HG03457 (cell line): ENCODE results near the gene NAA30.
"Not testable (repeated sequence)": the region's sequence is repeated elsewhere in the genome, so short reads cannot be mapped to it uniquely, and the experiment has no call there.

Experiments used
- ATAC-seq: cut with Tn5 transposase; IDR thresholded peaks from one replicate; pipeline ENCODE4 v1.9.1; 2021; ENCODE audit warnings: moderate number of reproducible peaks; ENCODE audit not compliant: unreplicated experiment

Gene NAA30

DNA sequence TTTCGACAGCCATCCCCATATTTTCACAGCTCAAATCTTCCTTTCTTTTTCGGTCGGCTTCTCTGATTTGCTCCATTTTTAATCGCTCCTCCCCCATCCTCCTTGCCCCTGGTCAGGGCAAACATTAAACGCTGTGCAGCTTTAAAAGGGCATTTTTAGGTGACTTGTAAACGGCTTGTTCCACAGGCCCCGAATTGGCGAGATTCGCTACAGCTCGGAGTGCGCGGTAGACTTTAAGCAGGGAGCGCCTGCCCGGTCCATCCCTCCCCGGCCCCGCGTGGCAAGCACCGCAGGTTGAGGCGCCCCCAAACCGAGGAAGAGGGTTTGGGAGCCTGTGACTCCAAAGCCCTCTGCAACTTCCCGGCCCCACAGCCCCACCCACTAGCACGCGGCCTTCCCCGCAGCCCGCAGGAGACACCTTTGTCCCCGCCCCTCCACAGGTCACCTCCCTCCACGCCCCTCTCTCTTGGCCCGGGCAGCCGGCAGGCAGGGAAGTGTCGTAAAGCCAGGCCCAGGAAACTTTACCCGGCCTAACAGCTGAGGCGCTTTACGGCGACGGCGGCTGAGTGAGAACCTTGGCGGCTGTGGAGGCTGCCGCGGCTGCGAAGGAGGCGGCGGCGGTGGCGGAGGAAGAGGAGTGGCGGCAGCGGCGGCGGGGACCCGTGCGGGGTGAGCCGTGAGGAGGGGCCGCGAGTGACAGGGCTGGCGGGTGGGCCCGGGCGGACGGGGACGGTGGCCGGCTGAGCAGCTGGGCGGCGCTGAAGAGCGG, at the start of gene NAA30:
Gene NAA30 (plus strand): TSS at position 550 of the 769 bp plus-strand sequence. CDS start 372 bp downstream, outside the sequence.
- ATAC-seq, result peak; percentile 75

DNA sequence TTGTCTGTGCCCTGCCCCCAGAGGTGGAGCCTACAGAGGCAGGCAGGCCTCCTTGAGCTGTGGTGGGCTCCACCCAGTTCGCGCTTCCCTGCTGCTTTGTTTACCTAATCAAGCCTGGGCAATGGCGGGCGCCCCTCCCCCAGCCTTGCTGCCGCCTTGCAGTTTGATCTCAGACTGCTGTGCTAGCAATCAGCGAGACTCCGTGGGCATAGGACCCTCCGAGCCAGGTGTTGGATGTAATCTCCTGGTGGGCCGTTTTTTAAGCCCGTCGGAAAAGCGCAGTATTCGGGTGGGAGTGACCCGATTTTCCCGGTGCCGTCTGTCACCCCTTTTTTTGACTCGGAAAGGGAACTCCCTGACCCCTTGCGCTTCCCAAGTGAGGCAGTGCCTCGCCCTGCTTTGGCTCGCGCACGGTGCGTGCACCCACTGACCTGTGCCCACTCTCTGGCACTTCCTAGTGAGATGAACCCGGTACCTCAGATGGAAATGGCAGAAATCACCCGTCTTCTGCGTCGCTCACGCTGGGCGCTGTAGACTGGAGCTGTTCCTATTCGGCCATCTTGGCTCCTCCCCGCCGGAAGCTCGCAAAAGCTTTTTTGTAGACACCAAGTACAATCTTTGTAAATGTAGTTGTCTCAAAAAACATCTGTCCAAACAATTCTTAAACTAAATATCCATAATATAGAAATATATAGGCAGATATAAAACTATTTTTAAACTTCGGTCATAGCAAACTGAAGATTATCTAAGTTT, 46.7 kb upstream of the NAA30 start:
- ATAC-seq, result not testable (repeated sequence)

DNA sequence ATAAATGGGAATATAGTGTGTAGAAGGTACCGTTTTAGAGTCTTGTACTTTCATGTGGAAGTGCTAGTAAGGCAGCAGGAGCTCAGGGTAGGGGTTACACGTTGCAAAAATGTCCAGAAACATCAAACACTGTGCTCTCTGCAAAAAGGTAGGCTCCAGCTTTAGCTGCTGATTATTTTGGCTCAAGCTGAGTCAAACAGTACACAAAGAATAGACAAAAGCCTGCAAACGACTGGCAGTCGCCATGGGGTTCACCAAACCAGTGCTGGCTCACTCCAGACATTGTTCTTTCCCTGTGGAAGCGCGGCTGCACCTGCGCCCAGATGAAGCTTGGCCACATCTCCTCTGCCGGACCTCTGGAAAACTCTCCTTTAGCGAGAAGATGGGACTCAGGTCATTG, 45.3 kb upstream of the NAA30 start:
- no peak for ATAC-seq

DNA sequence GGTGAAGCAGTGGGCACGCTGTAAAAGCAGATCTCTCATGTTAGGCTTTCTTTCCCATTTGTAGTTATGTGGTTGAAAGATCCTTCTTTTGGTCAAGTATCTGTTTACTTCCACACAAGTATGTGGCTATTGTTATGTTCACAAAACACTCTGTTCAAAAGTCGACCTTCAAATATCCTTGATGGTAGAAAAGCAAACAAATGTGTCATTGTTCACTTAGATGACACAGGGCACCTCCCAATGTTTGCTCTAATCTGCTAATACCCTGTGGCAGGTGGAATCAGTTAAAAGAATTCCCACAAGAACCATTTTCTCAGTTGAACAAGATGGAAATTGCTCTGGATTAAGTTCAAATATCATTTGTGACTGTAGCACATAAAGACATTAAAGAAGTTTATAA, 43.6 kb upstream of the NAA30 start:
- no peak for ATAC-seq

DNA sequence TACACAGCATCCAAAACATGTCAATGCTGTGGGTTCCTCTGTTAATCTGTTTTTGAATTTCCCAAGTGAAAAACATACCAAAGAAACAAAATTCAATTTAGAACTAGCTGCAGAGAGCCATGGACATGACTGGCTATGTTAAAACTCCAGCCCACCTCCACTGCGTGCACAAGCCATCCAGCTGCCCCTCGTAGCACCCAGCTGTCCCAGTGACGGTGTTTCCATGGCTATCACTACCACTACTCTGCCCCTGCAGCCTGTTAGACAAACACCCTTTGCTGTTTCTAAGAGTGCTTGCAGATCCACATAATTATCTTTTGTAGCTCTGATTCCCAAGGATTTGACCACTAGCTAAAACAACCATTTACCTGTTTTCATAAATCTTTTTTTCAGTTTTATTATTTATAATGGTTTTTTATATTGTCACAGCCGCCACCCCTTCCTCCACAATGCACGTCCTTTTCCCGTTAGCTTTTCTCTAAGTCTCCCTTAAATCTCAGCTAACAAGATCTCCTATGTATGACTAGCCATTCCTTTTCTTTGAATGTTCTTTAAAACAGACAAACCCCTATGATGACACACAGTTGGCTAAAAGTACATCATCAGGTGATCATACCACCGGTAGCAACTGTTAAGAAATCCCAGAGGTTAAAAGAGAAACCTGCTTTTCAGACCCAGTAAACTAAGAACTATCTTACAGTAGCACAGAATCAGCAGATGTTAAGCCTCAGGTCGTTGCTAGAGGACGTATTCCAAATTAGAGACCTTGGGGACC, 37.8 kb upstream of the NAA30 start:
- ATAC-seq, result no peak

DNA sequence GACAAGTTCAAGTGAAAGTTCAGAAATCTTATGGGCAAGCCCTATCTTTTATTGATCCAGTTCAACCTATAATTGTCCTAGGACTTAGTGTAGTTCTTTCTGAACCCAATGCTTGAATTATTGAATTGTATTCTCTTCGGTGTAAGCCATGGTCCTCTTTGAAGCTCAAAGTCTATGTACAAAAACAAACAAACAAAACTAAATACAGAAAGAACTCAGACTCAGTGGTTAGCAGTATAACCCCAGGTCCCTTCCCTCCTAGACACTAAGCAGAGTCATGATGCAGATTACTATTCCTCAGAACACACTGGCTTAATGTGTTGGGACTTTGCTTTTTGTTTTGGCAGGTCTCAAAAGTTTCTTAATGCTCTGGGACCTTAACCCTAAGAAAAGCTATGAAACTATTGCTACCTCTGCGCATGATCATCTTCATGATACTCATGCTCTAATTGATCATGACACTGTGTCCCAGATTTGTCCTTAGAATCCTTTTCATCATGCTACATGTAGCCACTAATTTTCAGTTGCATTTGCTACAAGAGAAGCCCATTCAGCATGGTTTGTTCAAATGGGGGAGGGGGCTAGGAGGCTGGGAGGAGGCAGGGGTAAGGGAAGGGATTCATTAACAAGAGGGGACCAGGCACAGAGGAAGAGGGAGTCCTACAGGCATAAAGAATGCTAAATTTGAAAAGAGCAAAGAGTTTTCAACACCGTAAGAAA, 35.1 kb upstream of the NAA30 start:
- ATAC-seq, result no peak

DNA sequence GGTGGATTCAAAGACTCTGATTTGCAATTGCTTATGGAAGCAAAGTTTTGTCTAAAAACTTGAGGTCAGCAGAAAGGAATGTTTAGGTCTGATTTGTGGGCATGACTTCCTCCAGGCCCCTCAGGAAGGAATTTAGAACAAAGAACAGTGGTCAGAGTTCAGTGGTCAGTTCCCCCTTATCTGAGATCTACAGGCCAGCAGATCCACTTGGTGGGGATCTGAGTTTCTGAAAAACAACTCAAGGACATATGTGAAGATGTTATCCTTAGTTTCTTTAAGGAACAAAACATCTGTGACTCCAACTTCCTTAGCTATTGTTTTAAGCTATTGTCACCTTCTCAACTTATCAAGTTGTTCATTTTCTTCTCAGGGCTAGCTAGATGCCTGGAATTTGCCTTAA, 28.0 kb upstream of the NAA30 start:
- ATAC-seq, result no peak

DNA sequence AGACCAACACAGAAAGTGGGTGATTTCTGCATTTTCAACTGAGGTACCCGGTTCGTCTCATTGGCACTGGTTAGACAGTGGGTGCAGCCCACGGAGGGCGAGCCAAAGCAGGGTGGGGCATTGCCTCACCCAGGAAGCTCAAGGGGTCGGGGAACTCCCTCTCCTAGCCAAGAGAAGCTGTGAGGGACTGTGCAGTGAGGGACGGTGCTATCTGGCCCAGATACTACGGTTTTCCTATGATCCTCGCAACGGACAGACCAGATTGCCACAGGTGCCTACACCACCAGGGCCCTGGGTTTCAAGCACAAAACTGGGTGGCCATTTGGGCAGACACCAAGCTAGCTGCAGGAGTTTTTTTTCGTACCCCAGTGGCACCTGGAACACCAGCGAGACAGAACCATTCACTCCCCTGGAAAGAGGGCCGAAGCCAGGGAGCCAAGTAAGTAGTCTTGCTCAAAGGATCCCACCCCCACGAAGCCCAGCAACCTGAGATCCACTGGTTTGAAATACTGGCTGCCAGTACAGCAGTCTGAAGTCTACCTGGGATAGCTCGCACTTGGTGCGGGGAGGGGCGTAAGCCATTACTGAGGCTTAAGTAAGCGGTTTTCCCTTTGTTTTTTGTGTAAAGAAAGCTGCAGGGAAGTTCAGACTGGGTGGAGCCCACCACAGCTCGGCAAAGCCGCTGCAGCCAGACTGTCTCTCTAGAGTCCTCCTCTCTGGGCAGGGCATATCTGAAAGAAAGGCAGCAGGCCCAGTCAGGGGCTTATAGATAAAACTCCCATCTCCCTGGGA, 25.5 kb upstream of the NAA30 start:
- ATAC-seq, result no peak

DNA sequence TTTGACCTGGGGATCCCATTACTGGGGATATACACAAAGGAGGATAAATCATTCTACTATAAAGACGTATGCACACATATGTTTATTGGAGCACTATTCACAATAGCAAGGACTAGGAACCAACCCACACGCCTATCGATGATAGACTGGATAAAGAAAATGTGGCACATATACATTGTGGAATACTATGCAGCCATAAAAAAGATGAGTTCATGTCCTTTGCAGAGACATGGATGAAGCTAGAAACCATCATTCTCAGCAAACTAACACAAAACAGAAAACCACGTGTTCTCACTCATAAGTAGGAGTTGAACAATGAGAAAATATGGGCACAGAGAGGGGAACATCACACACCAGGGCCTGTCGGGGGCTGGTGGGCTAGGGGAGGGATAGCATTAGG, 20.2 kb upstream of the NAA30 start:
- not testable (repeated sequence) for ATAC-seq

DNA sequence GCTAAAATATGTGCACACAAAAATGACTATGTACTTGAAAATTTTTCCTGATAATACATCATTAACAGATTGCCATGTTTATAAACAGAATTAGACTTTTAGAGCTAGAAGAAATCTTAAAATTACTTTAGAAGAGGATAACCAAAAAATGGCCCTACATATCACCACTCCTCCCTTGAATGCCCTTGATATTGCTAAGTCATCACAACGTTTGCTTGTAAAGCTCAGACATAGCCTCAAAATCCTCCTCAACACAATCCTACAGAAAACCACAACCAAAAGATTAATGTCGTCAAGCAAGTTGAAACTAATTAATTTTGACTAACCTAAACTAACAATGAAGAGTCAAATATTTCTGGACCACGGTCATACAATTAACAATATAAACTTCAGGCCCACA, 19.4 kb upstream of the NAA30 start:
- ATAC-seq, result no peak

DNA sequence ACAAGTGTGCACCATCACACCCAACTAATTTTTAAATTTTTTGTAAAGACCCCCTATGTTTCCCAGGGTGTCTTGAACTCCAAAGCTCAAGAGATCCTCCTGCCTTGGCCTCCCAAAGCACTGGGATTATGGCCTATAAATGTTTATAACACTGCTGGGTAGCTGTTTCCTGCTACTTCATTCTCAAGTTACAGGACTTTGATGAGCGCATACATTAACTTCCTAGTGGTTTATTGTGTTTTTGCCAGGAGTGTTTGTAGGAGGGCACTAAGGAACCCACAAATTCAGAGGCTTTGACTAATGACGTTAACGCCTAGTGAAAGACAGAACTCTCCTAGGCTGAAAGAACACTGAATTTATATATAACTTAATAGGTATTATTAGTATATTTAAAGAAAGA, 15.2 kb upstream of the NAA30 start:
- no peak for ATAC-seq

DNA sequence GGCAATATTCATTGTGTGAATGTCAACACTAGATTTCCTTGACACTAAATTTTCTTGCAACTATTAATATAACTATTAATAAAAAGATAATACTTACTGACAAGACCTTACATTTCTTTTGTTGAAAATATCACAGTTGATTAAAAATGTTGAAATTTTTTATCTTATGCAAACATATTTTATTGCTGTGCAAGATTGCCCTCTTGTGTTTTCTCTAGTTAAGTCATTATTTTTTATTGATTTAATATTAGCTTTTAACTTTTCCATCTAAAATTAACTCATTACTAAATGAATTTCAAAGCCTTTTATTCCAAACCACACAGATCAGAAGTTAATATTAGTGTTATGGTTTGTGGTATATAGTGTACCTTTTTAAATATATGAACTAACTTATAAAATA, 11.7 kb upstream of the NAA30 start:
- no peak for ATAC-seq

DNA sequence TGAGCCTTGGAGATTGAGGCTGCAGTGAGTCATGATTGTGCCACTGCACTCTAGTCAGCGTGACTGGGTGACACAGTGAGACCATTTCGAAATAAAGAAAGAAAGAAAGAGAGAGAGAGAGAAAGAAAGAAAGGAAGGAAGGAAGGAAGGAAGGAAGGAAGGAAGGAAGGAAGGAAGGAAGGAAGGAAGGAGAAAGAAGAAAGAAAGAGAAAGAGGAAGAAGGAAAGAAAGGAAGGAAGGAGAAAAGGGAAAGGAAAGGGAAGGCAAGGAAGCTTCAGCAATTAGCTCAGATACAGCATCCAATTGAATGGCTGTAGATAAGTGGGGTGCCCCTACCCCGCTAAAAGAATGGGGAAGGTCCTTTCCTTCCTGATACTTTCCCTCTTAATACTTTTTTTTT, 9.5 kb upstream of the NAA30 start:
- ATAC-seq, result no peak

DNA sequence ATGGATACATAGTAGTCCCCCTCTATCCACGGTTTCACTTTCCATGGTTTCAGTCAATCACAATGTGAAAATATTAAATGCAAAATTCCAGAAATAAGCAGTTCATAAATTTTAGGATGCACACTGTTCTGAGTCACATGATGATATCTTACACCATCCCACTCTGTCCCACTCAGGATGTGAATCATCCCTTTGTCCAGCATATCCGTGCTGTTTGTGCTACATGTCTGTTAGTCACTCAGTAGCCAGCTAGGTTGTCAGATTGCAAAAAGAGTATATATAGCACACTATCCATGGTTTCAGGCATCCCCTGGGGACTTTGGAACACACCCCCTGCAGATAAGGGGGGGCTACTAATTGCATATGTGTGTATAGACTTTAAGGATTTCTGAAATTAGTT, 8.1 kb upstream of the NAA30 start:
- ATAC-seq, result no peak

DNA sequence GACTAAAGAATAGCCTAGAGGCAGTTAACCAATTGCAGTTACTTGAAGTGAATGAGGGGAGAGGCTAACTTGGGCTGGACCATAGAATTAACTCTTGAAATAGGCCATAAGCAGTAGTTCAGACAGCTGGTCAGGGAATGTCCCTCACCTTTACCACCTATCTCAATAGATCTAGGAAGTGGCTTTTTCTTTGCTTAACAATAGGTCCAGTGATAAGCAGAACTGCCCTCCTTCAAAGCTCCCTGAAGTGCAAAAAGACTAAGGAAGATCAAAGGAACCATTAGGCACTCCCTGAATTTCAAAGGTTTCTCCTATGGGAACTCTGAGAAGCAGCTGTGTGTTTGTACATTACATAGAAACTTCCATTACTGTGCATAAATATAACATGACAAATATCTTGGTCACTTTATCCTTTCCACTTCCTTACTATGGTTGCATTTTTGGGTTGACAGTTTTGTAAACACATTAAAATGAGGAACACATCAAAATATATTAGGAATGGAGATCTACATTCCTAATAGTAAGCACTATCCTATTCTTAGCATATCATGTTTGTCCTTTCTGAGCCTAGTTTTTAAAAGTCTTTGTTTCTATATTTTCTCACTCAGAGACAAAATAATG, 7.2 kb upstream of the NAA30 start:
- ATAC-seq, result no peak

DNA sequence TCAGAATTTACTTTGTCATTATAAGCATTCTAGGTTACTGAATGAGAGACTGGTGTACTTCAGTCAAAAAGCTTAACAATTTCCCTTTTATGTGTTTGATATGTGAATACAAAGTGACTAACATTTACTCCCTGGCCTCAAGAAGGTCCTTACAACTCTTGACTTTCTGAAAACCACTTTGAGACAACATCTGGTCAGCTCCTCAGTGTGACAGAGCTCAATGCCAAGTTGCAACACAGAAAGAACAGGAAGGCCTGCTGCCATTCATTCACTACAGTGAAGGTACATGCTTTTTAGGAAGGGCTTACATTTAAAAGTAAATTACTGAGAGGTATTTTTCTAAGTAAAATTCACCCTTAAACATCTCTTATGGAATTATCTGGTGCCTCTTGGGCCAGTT, 2.3 kb upstream of the NAA30 start:
- no peak for ATAC-seq

DNA sequence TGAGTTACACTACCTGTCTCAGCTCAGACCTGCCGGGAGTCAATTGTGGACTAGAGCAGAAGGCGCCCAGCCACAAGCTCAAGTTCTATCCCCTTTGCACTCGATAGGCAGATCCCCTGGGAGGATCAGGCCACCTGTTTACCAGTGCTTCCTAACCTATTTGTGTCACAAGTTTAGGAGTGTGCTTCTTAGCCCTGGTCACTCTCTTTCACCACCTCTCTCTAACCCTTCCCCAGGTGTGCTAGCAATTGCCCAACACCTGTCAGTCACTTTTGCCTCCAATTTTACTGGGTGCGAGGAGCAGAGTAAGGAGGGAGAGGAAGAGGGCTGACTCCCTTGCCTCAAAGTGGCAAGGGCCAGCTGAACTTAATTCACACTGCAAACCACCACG, 745 bp upstream of the NAA30 start:
- peak; percentile 11 for ATAC-seq

DNA sequence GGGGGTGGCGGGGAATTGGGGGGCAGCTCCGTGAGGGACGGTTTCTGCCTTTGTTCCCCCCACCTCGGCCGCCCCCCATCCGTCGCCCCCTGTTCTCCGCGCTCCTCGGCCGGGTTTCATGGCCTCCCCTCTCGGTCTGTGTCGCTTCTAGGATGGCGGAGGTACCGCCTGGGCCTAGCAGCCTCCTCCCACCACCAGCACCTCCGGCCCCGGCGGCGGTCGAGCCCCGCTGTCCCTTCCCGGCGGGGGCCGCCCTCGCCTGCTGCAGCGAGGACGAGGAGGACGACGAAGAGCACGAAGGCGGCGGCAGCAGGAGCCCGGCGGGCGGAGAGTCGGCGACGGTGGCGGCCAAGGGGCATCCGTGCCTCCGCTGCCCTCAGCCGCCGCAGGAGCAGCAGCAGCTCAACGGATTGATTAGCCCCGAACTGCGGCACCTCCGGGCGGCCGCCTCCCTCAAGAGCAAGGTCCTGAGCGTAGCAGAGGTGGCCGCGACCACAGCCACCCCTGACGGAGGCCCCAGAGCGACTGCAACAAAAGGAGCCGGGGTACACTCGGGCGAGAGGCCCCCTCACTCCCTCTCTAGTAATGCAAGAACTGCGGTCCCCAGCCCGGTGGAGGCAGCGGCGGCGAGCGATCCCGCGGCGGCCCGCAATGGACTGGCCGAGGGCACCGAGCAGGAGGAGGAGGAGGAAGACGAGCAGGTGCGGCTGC, 575 bp downstream of the NAA30 start:
- ATAC-seq, result peak; percentile 35

DNA sequence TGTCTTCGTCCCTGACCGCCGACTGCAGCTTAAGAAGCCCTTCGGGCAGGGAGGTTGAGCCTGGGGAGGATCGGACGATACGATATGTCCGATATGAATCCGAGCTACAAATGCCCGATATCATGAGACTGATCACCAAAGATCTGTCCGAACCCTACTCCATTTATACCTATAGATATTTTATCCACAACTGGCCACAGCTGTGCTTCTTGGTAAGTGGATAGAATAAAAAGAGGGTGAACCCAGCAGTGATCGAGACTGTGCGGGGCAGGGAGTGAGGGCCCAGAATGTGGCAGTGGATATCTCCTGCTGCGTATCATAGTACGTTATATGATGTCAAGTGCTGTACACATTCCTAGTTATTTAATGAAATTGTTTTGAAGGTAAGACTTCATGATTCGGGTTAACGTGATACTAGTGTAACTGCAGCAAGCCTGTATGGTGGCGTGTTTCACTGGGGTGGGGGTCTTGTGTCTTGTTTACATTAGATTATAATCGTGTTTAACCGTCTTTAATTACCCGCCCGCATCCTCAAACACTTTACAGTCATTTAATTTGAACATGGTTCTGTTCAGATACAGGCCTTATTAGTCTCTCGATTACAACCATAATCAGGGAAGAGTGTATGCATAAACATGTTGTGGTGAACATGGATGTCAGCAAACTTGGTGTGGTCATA, 1.3 kb downstream of the NAA30 start:
- ATAC-seq, result no peak
